Measurements from ENCODE around the gene ANKRD42. TPM values are rescaled to one million over a fixed set of nuclear protein-coding genes. Genes with fewer than 3 reads are reported as not detected.

ANKRD42 gene
- total RNA-seq, 1 experiment from 2014 or later = 5.7 TPM

GRCh38 chr11:83272627-83273026, 79.1 kb downstream of the ANKRD42 start:
- DNase-seq (ENCODE audit: low spot score) (no peak), ATAC-seq (no peak)
- TF ChIP-seq ZNF138 (CRISPR knock-in tag; conservative IDR thresholded peaks at IDR 0.05) (no peak), NR2C2 (CRISPR knock-in tag; IDR thresholded peaks at IDR 0.05) (no peak), SMAD3 (CRISPR knock-in tag; IDR thresholded peaks at IDR 0.05; ENCODE audit: borderline replicate concordance) (no peak), IRF2 (CRISPR knock-in tag; IDR thresholded peaks at IDR 0.05; ENCODE audit: borderline replicate concordance, low read depth) (no peak), STAT6 (CRISPR knock-in tag; conservative IDR thresholded peaks at IDR 0.05; ENCODE audit: low read depth) (no peak), FOXK1 (CRISPR knock-in tag; IDR thresholded peaks at IDR 0.05) (no peak), USF1 (CRISPR knock-in tag; IDR thresholded peaks at IDR 0.05) (no peak), PREB (CRISPR knock-in tag; IDR thresholded peaks at IDR 0.05; ENCODE audit: borderline replicate concordance) (no peak), CREB1 (CRISPR knock-in tag; IDR thresholded peaks at IDR 0.05) (no peak), ZSCAN18 (CRISPR knock-in tag; IDR thresholded peaks at IDR 0.05) (no peak), CBFB (CRISPR knock-in tag; IDR thresholded peaks at IDR 0.05; ENCODE audit: low read depth) (no peak), NFYB (CRISPR knock-in tag; conservative IDR thresholded peaks at IDR 0.05; ENCODE audit: low read depth) (no peak)
- CTCF ChIA-PET = no interaction called here
- Mint-ChIP-seq H3K9me3 (peaks cover 6% of the 10 kb centered on the region), H3K27ac (no peak overlapping the region), H3K27me3 (ENCODE audit: low read depth) (no peaks in the 10 kb centered on the region), H3K4me3 (no peak overlapping the region), H3K4me1 (no peaks in the 10 kb centered on the region), H3K36me3 (peaks cover 61% of the 10 kb centered on the region)
- POLR2A ChIA-PET = no interaction called here

GRCh38 chr11:83275888-83276641, 82.6 kb downstream of the ANKRD42 start:
- 0 out of 2 replicates have a peak, but pooled peaks cover 6% of the 10 kb centered on the region for H3K4me1 Mint-ChIP-seq
- no peak overlapping the region for H3K4me3 Mint-ChIP-seq
- CTCF ChIA-PET = interaction anchor here (1.2 kb wide), 1 partner anchor 17 kb away, joined by 5 read pairs; no protein-coding TSS in a partner anchor
- ATAC-seq (no peak), DNase-seq (ENCODE audit: low spot score) (no peak)
- peaks cover 58% of the 10 kb centered on the region for H3K36me3 Mint-ChIP-seq
- peaks cover 6% of the 10 kb centered on the region for H3K9me3 Mint-ChIP-seq
- H3K27me3 Mint-ChIP-seq (ENCODE audit: low read depth) = no peaks in the 10 kb centered on the region
- no peak overlapping the region for H3K27ac Mint-ChIP-seq
- POLR2A ChIA-PET = no interaction called here
- TF ChIP-seq ZNF138 (CRISPR knock-in tag; conservative IDR thresholded peaks at IDR 0.05) = no peak

DNA sequence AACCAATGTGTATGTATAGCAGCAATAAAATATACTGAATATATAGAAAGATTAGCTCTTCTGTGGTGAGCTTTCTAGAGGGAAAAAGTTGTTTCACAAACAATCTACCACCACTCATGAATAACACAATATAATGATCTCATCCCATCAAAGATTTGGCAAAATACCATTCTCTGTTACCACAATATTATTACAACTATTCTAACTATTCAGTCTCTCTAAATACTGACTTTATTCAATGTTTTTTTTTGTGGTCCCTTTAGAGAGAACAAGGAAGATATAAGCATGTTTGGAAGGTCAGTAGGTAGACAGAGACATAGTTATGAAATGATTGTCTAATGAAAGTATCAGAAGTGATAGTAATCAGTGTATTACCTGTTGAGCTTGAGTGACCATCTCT, 84.8 kb downstream of the ANKRD42 start:
- CTCF ChIA-PET = no interaction called here
- POLR2A ChIA-PET = no interaction called here
- peaks cover 11% of the 10 kb centered on the region for H3K4me1 Mint-ChIP-seq
- no peak for DNase-seq (ENCODE audit: low spot score)
- no peak overlapping the region for H3K4me3 Mint-ChIP-seq
- no peaks in the 10 kb centered on the region for H3K9me3 Mint-ChIP-seq
- H3K27ac Mint-ChIP-seq = no peak overlapping the region
- H3K36me3 Mint-ChIP-seq = peaks cover 38% of the 10 kb centered on the region
- TF ChIP-seq IRF2 (CRISPR knock-in tag; IDR thresholded peaks at IDR 0.05; ENCODE audit: borderline replicate concordance, low read depth) (no peak), PRRX2 (CRISPR knock-in tag; IDR thresholded peaks at IDR 0.05) (no peak), HMGA2 (CRISPR knock-in tag; IDR thresholded peaks at IDR 0.05) (no peak)
- TF ChIP-seq, protein P1, sequence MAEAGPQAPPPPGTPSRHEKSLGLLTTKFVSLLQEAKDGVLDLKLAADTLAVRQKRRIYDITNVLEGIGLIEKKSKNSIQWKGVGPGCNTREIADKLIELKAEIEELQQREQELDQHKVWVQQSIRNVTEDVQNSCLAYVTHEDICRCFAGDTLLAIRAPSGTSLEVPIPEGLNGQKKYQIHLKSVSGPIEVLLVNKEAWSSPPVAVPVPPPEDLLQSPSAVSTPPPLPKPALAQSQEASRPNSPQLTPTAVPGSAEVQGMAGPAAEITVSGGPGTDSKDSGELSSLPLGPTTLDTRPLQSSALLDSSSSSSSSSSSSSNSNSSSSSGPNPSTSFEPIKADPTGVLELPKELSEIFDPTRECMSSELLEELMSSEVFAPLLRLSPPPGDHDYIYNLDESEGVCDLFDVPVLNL (CRISPR knock-in tag; IDR thresholded peaks at IDR 0.05; ENCODE audit: borderline replicate concordance, low read depth) = no peak
- ATAC-seq = no peak
- H3K27me3 Mint-ChIP-seq (ENCODE audit: low read depth) = no peaks in the 10 kb centered on the region

All from WTC11 (cell line).